AG08396 (cell line): ENCODE data around the gene GTF3C6.
"Not testable (repeated sequence)": the region's sequence is repeated elsewhere in the genome, so short reads cannot be mapped to it uniquely, and the experiment has no call there.

ENCODE experiments used
- DNase-seq: peaks from one replicate; pipeline ENCODE4 v3.0.0; 2012; ENCODE audit warnings: low spot score, mixed read lengths

GTF3C6 gene

GRCh38 chr6:110979565-110980101 lies 21.1 kb downstream of the GTF3C6 start:
- no peak for DNase-seq

DNA sequence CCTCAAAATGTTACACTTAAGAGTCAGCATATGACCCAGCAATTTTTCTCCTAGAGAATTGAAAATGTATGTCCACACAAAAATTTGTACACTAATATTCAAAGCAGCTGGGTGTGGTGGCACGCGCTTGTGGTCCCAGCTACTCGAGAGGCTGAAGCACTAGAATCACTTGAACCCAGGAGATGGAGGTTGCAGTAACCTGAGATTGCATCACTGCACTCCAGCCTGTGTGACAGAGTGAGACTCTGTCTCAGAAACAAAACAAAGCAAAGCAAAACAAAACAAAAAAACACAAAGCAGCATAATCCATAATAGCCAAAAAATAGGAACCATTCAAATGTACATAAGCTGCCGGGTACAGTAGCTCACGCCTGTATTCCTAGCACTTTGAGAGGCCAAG lies 21.7 kb downstream of the GTF3C6 start:
- DNase-seq, result no peak

- no peak for DNase-seq
These were observed 22.1 kb downstream of the GTF3C6 start for GRCh38 chr6:110980648-110981047.

GRCh38 chr6:110981202-110981600 lies 22.7 kb downstream of the GTF3C6 start:
- DNase-seq, result no peak

DNA sequence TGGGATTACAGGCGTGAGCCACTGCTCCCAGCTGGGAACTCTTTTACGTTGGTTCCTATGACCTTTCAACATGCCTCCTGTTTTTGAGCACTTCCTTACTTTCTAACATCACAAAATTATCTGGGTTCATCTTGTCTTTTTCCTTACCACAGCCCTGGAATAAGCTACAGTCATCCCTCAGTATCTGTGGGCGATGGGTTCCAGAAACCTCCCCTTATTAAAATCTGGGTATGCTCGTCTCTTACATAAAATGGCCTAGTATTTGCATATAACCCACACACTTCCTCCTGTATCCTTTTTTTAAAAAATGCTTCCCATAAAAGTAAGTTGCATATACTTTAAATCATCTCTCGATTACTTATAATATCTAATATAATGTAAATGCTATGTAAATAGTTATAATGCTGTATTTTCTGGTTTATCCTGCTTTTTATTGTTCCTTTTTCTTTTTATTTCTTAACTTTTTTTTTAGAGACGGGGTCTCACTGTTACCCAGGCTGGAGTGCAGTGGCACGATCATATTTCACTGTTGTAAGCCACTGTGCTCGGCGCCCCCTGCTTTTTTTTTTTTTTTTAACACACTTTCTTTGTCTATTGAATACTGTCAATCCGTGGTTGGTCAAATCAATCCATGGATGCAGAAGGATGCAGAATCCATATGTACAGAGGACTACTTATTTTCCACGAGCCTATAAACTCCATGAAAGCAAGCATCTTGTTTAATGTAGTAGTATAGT lies 32.5 kb downstream of the GTF3C6 start:
- DNase-seq, result no peak

DNA sequence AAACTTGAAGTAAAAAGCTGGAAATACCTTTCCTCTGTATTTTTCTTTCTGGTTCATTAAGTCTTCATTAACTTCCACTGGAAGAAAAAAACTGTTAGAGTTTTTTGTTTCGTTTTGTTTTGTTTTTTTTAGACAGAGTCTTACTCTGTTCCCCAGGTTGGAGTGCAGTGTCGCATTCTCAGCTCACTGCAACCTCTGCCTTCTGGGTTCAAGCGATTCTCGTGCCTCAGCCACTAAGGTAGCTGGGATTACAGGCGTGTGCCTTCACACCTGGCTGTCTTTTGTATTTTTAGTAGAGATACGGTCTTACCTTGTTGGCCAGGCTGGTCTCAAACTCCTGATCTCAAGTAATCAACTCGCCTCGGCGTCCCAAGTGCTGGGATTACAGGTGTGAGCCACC lies 38.2 kb downstream of the GTF3C6 start:
- no peak for DNase-seq

- DNase-seq, result peak; percentile 12
These were observed 41.2 kb downstream of the GTF3C6 start for GRCh38 chr6:110999634-111000270.

DNA sequence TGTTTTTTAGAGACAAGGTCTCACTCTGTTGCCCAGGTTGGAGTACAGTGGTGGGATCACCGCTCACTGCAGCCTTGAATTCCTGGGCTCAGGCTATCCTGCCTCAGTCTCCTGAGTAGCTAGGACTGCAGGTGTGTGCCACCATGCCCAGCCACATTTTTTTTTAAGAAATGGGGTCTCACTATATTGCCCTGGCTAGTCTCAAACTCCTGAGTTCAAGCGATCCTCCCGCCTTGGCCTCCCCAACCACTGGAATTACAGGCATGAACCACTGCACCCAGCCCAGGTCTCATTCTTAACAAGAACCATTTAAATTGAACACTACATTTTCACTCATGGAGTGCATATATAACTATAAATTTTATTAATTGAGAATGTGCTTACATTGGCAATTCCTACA lies 43.8 kb downstream of the GTF3C6 start:
- DNase-seq, result no peak

GRCh38 chr6:111011360-111012142 lies 53.0 kb downstream of the GTF3C6 start:
- DNase-seq, result peak; percentile 66

DNA sequence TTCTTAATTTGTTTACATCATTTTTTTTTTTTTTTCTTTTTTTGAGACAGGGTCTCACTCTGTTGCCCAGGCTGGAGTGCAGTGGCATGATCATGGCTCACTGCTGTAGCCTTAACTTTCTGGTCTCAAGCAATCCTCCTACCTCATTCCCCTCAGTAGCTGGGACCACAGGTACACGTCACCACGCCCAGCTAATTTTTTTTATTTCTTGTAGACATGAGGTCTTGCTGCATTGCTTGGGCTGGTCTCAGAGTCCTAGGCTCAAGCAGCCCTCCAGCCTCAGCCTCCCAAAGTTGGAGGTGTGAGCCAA lies 53.6 kb downstream of the GTF3C6 start:
- DNase-seq, result no peak

DNA sequence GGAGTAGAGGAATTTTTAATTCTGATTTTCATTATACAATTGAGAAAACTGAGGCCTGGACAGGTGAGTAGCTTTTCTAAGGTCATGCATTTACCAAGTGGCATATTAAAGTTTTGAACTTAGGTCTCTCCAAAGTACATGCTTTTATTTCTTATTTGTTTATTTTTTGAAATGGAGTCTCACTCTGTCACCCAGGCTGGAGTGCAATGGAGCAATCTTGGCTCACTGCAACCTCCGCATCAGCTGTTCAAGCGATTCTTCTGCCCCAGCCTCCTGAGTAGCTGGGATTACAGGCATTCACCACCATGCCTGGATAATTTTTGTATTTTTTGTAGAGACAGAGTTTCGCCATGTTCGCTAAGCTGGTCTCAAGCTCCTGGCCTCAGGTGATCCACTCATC lies 54.0 kb downstream of the GTF3C6 start:
- DNase-seq, result not testable (repeated sequence)

GRCh38 chr6:111013144-111013915 lies 54.8 kb downstream of the GTF3C6 start:
- DNase-seq, result peak; percentile 20

DNA sequence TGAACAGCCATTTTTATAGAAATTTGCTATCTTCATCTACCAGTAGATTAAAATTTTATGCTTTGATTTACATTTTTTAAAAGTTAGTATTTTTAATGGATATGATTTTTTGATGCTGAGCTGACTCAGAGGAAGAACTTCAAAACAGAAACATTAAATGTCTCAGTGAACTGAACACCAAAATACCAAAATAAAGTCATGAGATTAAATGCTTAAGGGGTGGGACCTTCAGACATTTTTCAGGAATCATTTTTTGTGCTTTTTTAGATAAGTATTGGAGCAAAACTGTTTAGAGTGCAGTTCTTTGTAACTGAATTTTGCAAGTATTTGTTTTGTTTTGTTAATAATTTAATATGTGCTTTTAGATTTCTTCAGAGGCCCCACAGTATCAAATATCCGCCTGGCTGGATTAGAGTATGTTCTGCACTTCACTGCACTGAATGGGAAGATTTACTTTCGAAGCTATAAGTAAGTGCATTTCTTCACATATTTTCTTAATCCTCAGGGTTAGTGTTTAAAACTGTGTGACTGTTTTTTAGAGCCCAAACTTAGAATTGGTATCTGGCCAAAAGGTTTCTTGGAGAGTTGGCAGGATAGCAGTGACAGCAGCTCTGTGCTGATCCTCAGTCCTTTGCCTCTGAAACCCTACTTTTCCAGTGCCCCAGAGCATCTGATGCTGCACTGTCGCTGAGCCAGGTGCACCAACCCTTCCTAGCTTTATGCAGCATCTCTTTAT lies 57.1 kb downstream of the GTF3C6 start:
- no peak for DNase-seq

GRCh38 chr6:111017241-111017640 lies 58.7 kb downstream of the GTF3C6 start:
- DNase-seq, result not testable (repeated sequence)
